Measurements from ENCODE around the gene EXO1. TPM values are rescaled to one million over a fixed set of nuclear protein-coding genes. Genes with fewer than 3 reads are reported as not detected.

Gene EXO1
- total RNA-seq, 4 donors from 2014 or later, result 0.96 to 32.0 (median 1.1) TPM; not detected in 1

- H3K27me3 ChIP-seq, result no peaks in the 10 kb centered on the region
- TF ChIP-seq POLR2A (IDR thresholded peaks at IDR 0.05) (no peak), EP300 (IDR thresholded peaks at IDR 0.05; ENCODE audit: low read depth) (no peak), POLR2AphosphoS5 (IDR thresholded peaks at IDR 0.05) (no peak), CTCF (IDR thresholded peaks at IDR 0.05) (no peak)
- no peaks in the 10 kb centered on the region for H3K4me1 ChIP-seq
- no peak overlapping the region for H3K4me3 ChIP-seq
- H3K9me3 ChIP-seq, result no peaks in the 10 kb centered on the region
- DNase-seq, result no peak
- in situ Hi-C loops (cut with MboI; ENCODE audit: low pct_ligation_motif_present in 1 of 4, low pct_unique_long_range_greater_than_20kb in 1 of 4, low sequenced_read_pairs in 3 of 4), result no loop called here
- whole genome bisulfite sequencing, 2 donors (ENCODE audit: low coverage in 1 of 2), result 75% methylated on average over 6 of the region's 6 CpGs; no CpG with 5 or more reads in 1 of the 2 donors
- H3K36me3 ChIP-seq, result no peaks in the 10 kb centered on the region
- no peak overlapping the region for H3K27ac ChIP-seq
- intact Hi-C loops (cut with DNase I; ENCODE audit: low total_unique reads), result no loop called here
These were observed 9.1 kb downstream of the EXO1 start for GRCh38 chr1:241857131-241857530.

- Histone ChIP-seq H3K36me3 (no peaks in the 10 kb centered on the region), H3K9me3 (no peaks in the 10 kb centered on the region), H3K4me1 (no peaks in the 10 kb centered on the region), H3K27ac (no peak overlapping the region), H3K27me3 (no peaks in the 10 kb centered on the region), H3K4me3 (no peak overlapping the region)
- intact Hi-C loops (cut with DNase I; ENCODE audit: low total_unique reads) (no loop called here), in situ Hi-C loops (cut with MboI; ENCODE audit: low pct_ligation_motif_present in 1 of 4, low pct_unique_long_range_greater_than_20kb in 1 of 4, low sequenced_read_pairs in 3 of 4) (no loop called here)
- DNase-seq, result no peak
- WGBS, 2 donors (ENCODE audit: low coverage in 1 of 2), result 93 to 95% methylated on average over 4 to 6 of the region's 6 CpGs
- no peak for TF ChIP-seq EP300 (IDR thresholded peaks at IDR 0.05; ENCODE audit: low read depth)
- TF ChIP-seq POLR2A (IDR thresholded peaks at IDR 0.05), result no peak
- no peak for TF ChIP-seq CTCF (IDR thresholded peaks at IDR 0.05)
- no peak for TF ChIP-seq POLR2AphosphoS5 (IDR thresholded peaks at IDR 0.05)
These were observed 12.9 kb downstream of the EXO1 start for GRCh38 chr1:241860922-241861321.

GRCh38 chr1:241869022-241869421, 21.0 kb downstream of the EXO1 start:
- in situ Hi-C loops (cut with MboI; ENCODE audit: low pct_ligation_motif_present in 1 of 4, low pct_unique_long_range_greater_than_20kb in 1 of 4, low sequenced_read_pairs in 3 of 4) (no loop called here), intact Hi-C loops (cut with DNase I; ENCODE audit: low total_unique reads) (no loop called here)
- TF ChIP-seq EP300 (IDR thresholded peaks at IDR 0.05; ENCODE audit: low read depth), result no peak
- TF ChIP-seq POLR2AphosphoS5 (IDR thresholded peaks at IDR 0.05), result no peak
- TF ChIP-seq POLR2A (IDR thresholded peaks at IDR 0.05), result no peak
- TF ChIP-seq CTCF (IDR thresholded peaks at IDR 0.05), result no peak
- no peak overlapping the region for H3K4me3 ChIP-seq
- H3K27me3 ChIP-seq, result no peaks in the 10 kb centered on the region
- 60 to 97% methylated on average over 1 of the region's 1 CpG for WGBS, 2 donors (ENCODE audit: low coverage in 1 of 2)
- H3K9me3 ChIP-seq, result no peaks in the 10 kb centered on the region
- no peaks in the 10 kb centered on the region for H3K4me1 ChIP-seq
- DNase-seq, result no peak
- no peaks in the 10 kb centered on the region for H3K36me3 ChIP-seq
- no peak overlapping the region for H3K27ac ChIP-seq

GRCh38 chr1:241870336-241870735, 22.3 kb downstream of the EXO1 start:
- TF ChIP-seq POLR2A (IDR thresholded peaks at IDR 0.05), result no peak
- TF ChIP-seq CTCF (IDR thresholded peaks at IDR 0.05), result no peak
- TF ChIP-seq EP300 (IDR thresholded peaks at IDR 0.05; ENCODE audit: low read depth), result no peak
- no peak for TF ChIP-seq POLR2AphosphoS5 (IDR thresholded peaks at IDR 0.05)
- no peak overlapping the region for H3K4me3 ChIP-seq
- in situ Hi-C loops (cut with MboI; ENCODE audit: low pct_ligation_motif_present in 1 of 4, low pct_unique_long_range_greater_than_20kb in 1 of 4, low sequenced_read_pairs in 3 of 4), result no loop called here

More at GRCh38 chr1:241870336-241870735, 22.3 kb downstream of the EXO1 start:
- no peaks in the 10 kb centered on the region for H3K9me3 ChIP-seq
- H3K36me3 ChIP-seq, result no peaks in the 10 kb centered on the region
- H3K27ac ChIP-seq, result no peak overlapping the region
- intact Hi-C loops (cut with DNase I; ENCODE audit: low total_unique reads), result no loop called here
- H3K4me1 ChIP-seq, result no peaks in the 10 kb centered on the region
- no peak for DNase-seq
- H3K27me3 ChIP-seq, result no peaks in the 10 kb centered on the region
